HG03575 (cell line): ENCODE measurements around the gene SERTAD2.

Source experiments
- ATAC-seq: cut with Tn5 transposase; IDR thresholded peaks from one replicate; pipeline ENCODE4 v1.9.1; 2021; ENCODE audit not compliant: unreplicated experiment, insufficient number of reproducible peaks, low FRiP score; ENCODE audit errors: extremely low read depth

Gene SERTAD2

DNA sequence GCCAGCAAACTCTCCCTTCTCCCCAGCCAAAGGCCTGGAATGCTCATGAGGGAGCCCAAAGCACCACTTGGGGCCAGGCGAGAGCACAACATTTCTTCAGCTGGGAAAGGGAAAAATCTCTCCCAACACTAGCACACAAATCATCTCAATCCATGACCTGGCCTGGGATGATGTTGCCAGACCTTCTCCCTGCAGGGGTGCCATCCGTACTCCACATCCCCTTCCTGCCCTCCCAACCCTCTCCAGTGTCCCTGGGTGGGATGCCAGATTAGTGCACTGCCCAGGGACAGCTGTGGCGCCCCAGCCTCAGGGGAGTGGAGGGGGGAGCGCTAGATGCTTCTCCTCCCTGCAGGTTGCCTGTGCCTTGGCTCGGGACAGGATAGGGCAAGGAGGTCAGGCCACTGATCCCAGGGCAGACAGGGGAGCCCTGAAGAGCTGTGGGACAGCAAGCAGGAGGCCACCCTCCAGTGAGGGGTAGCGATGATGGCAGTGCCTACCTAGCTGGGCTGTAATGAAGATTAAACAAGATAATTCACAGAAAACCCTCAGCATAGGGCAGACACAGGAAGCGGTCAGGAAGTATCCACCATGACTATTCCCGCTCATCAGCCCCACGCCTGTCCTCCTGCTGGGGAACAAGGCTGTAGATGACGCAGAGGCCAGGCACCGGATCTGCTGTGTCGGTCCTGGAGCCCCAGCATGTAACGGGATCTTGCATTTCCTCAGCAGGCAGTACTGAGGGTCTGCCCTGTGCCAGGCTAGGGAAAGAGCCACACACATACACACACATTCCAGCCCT lies 31.1 kb downstream of the SERTAD2 start:
- no peak for ATAC-seq

DNA sequence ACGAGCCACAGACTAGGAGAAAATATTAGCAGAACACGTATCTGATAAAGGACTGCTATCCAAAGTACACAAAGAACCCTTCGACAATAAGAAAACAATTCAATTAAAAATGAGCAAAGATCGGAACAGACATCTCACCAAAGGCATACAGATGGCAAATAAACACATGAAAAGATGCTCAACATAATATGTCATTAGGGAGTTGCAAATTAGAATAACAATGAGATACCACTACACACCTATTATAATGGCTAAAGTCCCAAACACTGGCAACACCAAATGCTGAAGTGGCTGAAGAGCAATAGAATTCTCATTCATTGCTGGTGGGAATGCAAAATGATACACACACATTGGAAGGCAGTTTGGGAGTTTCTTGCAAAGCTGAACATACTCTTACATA lies 33.1 kb downstream of the SERTAD2 start:
- ATAC-seq: no peak

DNA sequence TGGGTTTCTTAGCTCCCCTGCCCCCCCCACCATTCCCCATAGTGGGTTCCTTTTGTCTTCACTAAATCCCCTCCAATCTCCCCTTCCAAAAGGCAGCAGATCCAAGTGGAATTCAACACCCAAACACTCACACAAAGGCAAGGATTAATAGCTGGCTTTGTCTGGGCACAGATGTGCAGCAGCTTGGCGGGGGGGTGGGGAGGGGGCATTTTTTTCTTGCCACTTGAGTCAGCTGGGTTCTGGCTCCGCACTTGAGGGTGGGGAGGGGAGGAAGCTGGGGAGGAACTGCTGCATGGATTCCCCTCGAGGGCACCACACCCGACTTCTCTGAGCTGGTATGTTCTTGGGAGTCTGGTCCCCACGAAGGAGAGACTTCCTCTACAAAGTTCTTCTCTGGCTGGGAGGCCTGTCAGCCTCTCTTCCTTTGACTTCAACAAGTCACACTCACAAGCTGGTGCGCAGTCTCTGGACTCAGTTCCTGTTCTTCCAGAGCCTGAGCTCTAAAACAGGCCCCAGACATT lies 36.0 kb downstream of the SERTAD2 start:
- ATAC-seq: no peak

DNA sequence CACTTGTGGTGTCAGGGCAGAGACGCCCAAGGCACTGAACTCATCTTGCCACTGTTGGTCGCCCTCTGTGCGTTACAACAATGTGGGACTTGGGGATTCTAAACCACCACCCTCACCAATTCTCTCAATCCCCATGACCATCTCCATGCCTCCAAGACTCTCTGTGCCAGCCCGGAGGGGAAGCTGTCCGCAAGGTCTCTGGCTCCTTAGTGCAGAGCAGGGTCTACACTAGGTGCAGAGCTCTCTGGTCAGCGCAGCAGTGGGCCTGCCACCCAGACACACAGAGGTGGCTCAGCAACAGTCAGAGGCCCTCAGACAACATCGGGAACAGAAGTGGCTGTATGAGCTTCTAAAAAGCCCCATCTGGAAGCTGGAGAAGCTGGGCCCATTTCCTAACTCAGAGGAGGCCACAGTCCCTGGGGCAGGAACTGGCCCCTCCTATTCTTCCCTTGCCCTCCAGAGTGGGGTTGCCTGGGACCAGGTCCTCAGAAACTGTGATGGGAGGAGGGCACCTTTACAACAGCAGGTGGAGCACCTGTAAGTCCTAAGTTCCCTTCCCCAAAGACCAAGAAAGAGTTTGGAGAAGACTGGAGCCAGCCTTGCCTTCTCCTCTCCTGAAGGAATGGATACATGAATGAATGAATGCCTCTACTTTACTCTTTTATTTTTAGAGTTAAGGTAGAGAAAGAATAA lies 37.7 kb downstream of the SERTAD2 start:
- no peak for ATAC-seq

DNA sequence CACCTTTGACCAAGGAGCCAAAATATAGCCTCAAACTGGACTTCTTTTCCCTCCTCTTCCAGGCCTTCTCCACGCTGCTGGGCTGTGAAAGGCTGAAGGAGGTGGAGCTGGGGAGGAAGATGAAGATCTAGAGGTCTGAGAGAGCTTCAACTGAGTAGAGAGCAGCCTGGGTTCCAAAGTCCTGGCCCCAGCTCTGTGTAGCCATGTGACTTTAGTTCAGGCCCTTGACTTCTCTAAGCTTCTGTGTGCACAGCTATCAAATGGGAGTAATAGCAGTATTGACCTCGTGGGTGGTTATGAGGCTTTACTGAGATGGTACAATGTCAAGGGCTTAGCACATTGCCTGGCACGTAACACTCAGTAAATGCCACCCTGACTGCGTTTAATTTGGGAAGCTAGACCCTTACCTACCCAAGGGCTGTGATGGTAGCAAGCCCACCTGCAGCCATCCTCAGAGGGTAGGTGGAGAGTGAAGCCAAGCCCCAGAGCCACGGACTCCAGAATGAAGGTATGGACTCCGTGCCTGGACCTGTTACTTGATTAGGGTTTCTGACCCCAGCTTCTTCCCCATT lies 38.4 kb downstream of the SERTAD2 start:
- no peak for ATAC-seq

DNA sequence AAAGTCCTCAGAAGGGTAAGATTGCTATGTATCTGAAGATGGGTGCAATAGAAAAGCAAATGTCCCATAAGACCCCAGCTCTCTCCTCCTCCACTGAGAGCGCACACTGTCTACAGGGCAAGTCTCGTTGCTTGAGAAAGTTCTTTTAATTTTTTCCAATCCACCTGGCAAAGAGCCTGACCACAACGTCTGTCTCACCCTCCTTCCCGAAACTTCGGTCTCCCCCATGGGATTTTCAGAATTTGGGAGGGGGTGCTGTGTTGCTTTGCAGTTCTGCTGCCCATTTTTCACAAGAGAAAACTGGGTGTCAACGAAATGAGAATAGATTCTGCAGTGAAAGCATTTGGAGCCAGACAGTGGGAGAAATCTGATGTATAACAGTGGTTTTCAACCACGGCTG lies 40.4 kb downstream of the SERTAD2 start:
- no peak for ATAC-seq

DNA sequence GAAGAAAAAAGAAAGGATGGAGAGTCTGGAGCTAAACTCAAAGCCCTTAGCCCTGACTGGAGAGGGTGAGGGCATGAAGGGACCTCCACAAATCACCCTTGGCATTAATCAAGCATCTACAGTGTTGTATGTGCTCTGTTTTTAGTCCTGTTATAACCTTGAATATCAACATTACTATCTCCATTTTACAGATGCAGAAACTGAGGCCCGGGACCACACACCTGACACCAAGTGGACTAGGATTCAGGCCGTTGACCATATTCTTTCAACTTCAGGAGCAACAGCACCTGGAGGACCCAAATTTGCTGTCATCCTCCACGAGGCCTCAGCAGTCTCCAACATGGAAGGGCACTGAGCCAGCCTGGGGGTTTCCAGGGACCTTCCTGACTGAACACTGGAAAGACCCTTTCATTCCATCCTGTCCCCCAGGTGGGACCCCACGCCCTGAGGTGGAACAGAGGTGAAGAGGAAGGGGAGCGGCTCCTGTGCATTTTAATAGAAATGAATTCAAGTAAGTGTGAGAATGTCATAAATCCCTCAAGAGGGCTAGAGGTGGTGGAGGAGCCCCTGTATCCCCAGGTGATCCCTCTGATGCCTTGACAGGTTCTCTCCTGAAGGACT lies 41.0 kb downstream of the SERTAD2 start:
- ATAC-seq: no peak

DNA sequence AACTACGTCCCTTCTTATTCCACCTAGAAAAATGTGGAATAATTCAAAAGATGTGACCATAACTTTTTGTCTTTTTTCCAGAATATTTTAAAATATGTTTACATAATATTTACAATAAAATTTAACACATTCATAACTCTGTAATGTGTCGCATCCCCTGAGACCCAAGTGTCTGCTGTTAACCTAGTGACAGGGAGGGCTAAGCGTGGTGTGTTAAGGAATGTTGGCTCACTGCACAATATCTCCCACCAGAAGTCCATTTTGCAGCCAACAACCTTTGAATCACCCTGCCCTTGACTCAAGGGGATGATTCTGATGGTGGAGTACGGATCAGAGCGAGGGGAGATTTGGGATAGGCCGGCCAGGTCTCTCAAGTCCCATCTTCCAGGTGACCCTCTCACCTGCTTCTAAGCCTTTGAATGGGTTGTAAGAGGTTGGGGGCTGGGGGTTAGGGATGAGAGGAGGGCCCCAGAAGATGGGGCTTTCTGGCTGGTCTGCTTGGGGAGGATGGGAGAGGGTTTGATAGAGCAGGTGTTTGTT lies 43.3 kb downstream of the SERTAD2 start:
- ATAC-seq: no peak

DNA sequence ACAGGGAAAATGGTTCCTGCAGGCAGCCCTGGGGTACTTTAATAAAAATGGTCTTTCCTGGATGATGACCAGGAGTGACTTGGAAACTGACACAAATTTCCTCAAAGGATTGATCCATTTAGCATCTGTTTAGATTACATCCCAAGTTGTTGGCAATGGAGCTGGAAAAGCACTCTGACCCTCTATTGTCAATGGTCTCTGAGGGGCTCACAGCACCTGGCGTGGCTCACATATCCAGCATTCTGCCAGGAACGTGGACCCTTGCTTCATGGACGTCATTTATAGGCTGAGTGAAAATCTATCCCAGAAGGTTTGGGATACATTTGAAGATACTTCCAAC lies 43.8 kb downstream of the SERTAD2 start:
- no peak for ATAC-seq

DNA sequence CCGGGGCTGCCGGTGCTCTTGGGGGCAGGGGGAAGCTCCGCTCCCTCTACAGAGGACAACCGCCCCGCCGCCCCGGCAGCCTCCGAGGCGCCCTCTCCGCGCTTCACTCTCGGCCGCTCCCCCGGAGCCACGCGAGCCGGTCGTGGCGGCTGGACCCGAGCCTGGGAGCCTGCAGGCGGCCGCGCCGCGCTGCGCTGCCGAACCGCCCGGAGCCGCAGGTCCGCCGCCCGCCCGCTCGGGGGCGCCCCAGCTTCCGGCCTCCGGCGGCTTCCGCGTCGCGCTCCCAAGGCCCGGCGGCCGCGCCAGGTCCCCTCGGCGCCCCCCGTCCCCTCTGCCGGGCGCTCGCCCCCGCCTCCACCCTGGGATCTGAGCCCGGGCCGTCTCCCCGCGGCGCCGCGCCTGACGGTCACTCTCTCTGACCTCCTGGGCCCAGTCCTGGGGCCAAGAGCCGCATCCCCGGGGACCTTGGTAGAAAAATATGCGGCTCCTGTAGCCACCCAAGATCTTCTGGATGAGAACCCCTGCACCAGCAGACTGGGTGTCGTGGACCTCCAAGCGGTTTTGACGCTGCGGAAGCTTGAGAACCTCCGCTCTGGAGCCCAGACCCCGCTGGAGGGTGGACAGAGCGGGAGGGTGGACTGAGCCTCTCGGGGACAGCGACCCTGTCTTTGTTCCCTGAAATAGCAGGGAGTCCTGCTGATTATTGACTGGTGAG lies 44.3 kb downstream of the SERTAD2 start:
- ATAC-seq: no peak

DNA sequence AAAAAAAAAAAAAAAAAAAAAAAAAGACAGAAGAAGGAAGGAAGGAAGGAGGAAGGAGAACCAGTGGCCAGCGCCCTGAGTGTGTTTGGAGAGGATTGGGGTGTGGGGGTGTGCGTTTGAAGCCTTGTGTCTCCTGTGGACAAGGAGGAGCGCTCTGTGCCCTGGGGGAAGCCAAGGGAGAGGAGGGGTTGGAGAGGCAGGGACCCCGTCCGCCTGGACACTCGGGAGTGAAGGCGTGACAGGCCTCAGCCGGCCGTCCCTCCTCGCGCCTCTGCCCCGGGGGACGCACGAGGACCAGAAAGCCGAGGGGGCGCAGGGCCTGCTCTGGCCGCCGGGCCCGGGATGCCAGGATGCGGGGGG lies 44.9 kb downstream of the SERTAD2 start:
- no peak for ATAC-seq

DNA sequence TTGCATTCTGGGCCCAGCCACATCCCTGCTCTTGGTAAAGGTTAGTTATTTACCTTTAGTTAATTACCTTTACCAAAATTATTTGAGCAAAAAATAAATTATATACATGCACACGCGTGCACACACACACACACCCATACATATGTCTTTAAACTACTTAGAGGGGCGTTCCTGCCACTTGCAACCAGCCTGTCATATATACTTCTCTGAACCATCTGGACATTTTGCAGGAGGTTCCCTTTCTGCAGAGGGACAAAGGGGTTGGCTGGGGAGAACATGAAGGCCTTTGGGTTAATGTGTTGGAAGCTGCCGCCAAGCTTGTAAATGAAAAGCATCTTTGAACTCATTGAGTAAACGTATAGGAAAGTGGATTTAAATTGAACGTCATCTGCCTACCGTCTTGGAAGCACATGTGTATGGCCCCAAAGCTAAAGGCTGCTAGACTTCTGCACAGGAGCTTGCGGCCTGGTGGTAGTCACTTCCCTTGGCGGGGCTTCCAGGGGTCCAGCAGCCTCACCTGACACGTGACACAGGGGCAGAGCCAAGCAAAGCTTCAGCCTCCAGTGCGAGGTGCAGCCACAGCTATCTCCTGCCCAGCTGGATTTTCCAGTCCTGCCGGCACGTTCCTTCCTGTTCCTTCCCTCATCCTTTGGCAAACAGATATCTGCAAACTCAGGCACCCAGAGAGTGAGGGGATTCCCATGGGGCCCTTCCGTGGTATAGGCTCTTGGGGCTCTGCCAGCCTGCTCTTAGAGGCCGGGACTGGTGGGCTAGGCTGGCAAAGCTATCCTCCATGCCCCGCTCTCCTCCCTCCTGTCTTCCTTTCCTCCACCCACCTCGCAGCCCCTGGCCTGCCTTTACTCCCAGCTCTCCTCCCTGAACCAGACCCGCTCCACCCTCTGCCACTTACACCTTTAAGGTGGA lies 46.1 kb downstream of the SERTAD2 start:
- no peak for ATAC-seq

DNA sequence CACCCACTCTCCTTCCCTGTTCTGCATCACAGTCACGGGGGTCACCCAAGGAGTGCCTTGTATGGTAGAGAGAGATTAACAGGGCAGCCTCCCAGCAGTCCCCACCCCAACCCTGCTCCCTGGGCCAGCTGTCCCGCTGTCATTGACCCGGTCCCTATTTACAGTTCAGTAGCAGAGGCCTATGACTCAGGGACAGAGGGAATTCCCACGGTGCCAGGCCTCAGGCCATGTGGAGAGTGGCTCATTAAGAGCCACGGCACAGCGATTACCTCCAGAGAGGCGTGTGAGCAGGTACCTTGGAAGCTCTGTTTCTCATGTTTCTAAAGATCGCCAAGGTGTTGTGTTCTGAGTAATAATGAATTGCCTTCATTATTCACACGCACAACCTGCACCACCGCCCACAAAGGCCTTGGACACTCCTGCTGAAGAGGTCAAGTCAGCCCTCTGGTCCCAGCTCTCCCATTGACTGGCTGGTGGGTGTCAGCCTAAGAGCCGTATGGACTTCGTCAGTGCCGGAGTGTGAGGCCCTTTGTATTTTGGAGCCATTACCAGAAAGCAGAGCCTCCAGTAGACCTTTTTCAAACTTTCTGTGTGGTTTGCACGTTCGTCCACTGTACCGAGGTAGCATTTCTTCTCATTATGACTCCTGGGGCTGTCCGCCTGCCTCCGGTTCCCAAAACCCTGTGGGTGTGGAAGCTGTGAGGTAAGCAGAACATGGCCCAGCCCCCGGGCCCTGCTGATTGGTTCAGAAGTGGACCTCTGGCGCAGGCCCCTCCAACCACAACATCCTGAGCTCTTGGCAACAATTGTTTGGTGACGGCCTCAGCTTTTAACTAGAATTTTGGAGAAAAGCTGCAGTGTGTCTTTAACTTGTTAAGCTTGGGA lies 47.0 kb downstream of the SERTAD2 start:
- peak; percentile 72 for ATAC-seq

DNA sequence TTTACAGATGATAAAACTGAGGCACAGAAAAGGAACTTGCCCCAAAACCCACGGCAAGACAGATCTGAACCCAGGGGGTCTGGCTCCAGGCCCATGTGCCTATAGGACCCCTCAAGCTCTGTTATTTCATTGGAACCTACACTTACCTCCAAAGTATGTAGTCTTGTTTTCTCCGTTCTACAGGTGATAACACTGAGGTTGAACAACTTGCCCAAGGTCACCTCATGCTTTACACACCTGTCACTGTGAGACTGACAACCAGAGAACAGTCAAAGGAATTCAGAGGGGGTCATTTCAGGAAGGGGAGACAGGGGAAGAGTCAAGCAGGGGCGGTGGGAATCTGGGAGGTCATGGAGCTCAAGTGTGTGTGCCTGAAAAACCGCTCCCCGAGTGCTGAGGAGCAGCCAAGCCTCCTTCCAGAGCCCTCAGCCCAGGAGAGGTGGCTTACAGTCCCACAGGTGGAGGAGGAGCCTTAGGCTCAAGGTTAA lies 47.7 kb downstream of the SERTAD2 start:
- ATAC-seq: no peak

DNA sequence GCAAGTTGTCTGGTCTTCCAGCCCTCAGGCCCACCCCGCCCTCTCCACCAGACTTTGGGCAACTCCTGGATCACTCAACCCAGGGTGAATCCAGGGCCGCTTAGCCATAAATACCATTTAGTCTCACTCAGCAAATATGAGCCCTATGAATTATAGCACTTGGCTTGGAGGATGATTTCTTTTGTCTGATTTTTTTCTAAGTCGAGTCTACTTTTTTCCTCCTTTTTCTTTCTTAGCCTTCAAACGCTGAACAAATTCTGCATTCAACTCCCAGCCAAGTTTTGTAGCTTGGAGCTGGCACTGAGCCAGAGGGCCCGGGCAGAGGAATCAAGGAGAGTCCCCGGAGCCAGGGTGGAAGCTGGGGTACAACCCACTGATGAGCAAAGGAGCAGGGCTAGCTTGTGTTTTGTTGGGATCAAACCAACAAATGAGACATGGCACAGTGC lies 48.7 kb downstream of the SERTAD2 start:
- no peak for ATAC-seq

DNA sequence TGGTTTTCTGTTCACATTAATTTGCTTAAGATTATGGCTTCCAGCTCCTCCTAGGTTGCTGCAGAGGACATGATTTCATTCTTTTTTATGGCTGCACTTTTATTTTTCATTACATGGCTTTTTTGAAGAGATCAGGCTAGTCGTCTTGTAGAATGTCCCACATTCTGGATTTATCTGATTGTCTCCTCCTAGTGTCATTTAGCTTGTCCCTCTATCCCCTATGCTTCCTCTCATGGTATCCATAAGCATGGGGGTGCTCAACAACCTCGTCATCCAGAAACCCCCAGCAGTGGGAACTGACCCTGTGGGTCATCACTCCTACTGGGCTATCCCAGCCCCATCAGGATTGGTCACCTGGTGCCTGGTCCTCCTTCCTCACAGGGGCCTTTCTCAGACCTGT lies 49.6 kb downstream of the SERTAD2 start:
- no peak for ATAC-seq

DNA sequence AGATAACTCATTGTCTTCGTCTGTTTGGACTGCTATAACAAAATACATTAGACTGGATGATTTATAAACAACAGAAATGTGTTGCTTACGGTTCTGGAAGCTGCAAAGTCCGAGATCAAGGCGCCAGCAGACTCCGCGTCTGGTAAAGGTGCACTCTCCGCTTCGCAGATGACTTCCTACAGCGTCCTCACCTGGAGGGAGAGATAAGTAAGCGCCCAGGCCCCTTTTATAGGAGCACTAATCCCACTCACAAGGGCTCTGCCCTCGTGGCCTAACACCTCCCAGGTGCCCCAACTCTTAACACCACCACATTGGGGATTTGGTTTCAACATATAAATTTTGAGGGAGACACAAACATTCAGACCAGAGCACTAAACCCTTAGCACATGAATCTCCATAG lies 51.3 kb downstream of the SERTAD2 start:
- no peak for ATAC-seq
